ENCODE results near the gene COA8. TPM values are rescaled to one million over a fixed set of nuclear protein-coding genes. Genes with fewer than 3 reads are reported as not detected.

Gene COA8
- total and polyA plus RNA-seq, 2 donors (not counting 3 experiments of a cell fraction or from before 2014, with no cell fraction given) = 19.1 to 46.4 TPM

GRCh38 chr14:103530390-103530789 is 32.4 kb upstream of the COA8 start:
- Histone ChIP-seq H3K4me1 (ENCODE audit: control insufficient read depth, extremely low read depth, insufficient read depth, low read length) (peaks cover 8% of the 10 kb centered on the region), H4K20me1 (replicated peaks; ENCODE audit: control insufficient read depth, extremely low read depth, insufficient read depth, low read length) (no peaks in the 10 kb centered on the region), H3K27ac (ENCODE audit: insufficient read depth, low read depth, low read length) (no peak overlapping the region), H3K9ac (replicated peaks; ENCODE audit: extremely low read depth, insufficient read depth, low read length) (no peak overlapping the region), H3K4me3 (replicated peaks in 1 of 3; ENCODE audit: insufficient read depth in 1 of 3, low read depth in 1 of 3, low read length in 3 of 3) (no peak overlapping the region), H3K27me3 (ENCODE audit: control insufficient read depth in 2 of 2, insufficient read depth in 2 of 2, low read length in 2 of 2) (no peaks in the 10 kb centered on the region), H3K79me2 (ENCODE audit: control insufficient read depth, insufficient read depth, low read length) (peaks cover 21% of the 10 kb centered on the region), H3K4me2 (ENCODE audit: insufficient read depth, low read length) (no peak overlapping the region), H3K9me1 (replicated peaks; ENCODE audit: control insufficient read depth, extremely low read depth, insufficient read depth, low read length) (no peaks in the 10 kb centered on the region), H2AFZ (ENCODE audit: low read depth, low read length) (no peak overlapping the region), H3K36me3 (ENCODE audit: control insufficient read depth in 2 of 2, extremely low read depth in 1 of 2, insufficient read depth in 2 of 2, low read length in 2 of 2) (peaks cover 0 to 2% of the 10 kb centered on the region in 2 experiments), H3K9me3 (replicated peaks; ENCODE audit: control insufficient read depth, insufficient read depth, low read length) (no peaks in the 10 kb centered on the region)
- intact Hi-C loops (cut with micrococcal nuclease) = no loop called here
- FAIRE-seq = no peak
- POLR2A ChIA-PET = no interaction called here
- BruUV-seq (replicated peaks) = no TSS peak
- CTCF ChIA-PET = interaction anchor here (1.4 to 4.8 kb wide), 2 partner anchors 12 to 17 kb away, joined by 3 to 49 read pairs; no protein-coding TSS in a partner anchor
- DNase-seq (ENCODE audit: low read depth, low spot score) = no peak
- dilution Hi-C loops (cut with MboI; ENCODE audit: extremely low pct_ligation_motif_present, low sequenced_read_pairs) = no loop called here
- no peak for TF ChIP-seq POLR2A (IDR thresholded peaks at IDR 0.05; ENCODE audit: low read depth, low read length)
- no peak for TF ChIP-seq CTCF (IDR thresholded peaks at IDR 0.05; ENCODE audit: extremely low read depth in 1 of 2, insufficient read depth in 1 of 2, low read depth in 1 of 2, low read length in 2 of 2)
- TF ChIP-seq MYC (IDR thresholded peaks at IDR 0.05; ENCODE audit: low read depth, low read length) = no peak
- TF ChIP-seq JUN (IDR thresholded peaks at IDR 0.05; ENCODE audit: borderline replicate concordance, insufficient read depth, insufficient read length, low read depth) = no peak
- no peak for TF ChIP-seq MAX (IDR thresholded peaks at IDR 0.05; ENCODE audit: insufficient read depth, insufficient read length)
- TF ChIP-seq POLR2AphosphoS5 (IDR thresholded peaks at IDR 0.05; ENCODE audit: insufficient read depth, low read depth, low read length) = no peak
- TF ChIP-seq FOS (IDR thresholded peaks at IDR 0.05; ENCODE audit: borderline replicate concordance, insufficient read depth, low read length) = no peak
- TF ChIP-seq EZH2 (IDR thresholded peaks at IDR 0.05; ENCODE audit: borderline replicate concordance, low read depth, low read length, severe bottlenecking) = no peak
- TF ChIP-seq GATA2 (IDR thresholded peaks at IDR 0.05; ENCODE audit: insufficient read depth, insufficient read length, low read depth, low read length) = no peak
